Keratinocyte (primary cell): Measurements from ENCODE around the gene TTC22. TPM values are rescaled to one million over a fixed set of nuclear protein-coding genes. Genes with fewer than 3 reads are reported as not detected.

Source experiments
- DNase-seq: peaks from one replicate; pipeline ENCODE4 v3.0.0-alpha.2; 2011; ENCODE audit warnings: low read depth, missing footprints, low spot score
- FAIRE-seq: peaks from 2 replicates; lab custom pipeline; 2011; peaks lifted over from hg19 to GRCh38; lab: Jason Lieb, UNC
- H2AFZ ChIP-seq: 2 replicates; pipeline ENCODE4 v1.6.0; 2012; ENCODE audit warnings: low read length, control low read depth, inconsistent platforms; ENCODE audit not compliant: control insufficient read depth
- H3K27ac ChIP-seq: 2 replicates; pipeline ENCODE4 v1.5.1; 2011; ENCODE audit warnings: low read length; ENCODE audit not compliant: control insufficient read depth, insufficient read depth
- H3K27me3 ChIP-seq: 3 replicates; pipeline ENCODE4 v1.6.0; 2011; ENCODE audit warnings: low read length; ENCODE audit not compliant: control insufficient read depth, insufficient read depth; ENCODE audit errors: extremely low read depth
- H3K36me3 ChIP-seq, 2 experiments: 2 replicates in 1 of 2; 3 replicates in 1 of 2; pipeline ENCODE4 v1.5.1; 2011; ENCODE audit warnings: low read length in 2 of 2, mild to moderate bottlenecking in 1 of 2; ENCODE audit not compliant: control insufficient read depth in 2 of 2, insufficient read depth in 2 of 2; ENCODE audit errors: extremely low read depth in 1 of 2
- H3K4me1 ChIP-seq: 3 replicates; pipeline ENCODE4 v1.5.1; 2011; ENCODE audit warnings: low read length; ENCODE audit not compliant: control insufficient read depth, insufficient read depth; ENCODE audit errors: extremely low read depth
- H3K4me2 ChIP-seq: 3 replicates; pipeline ENCODE4 v1.6.0; 2011; ENCODE audit warnings: low read depth, low read length; ENCODE audit not compliant: control insufficient read depth, insufficient read depth; ENCODE audit errors: extremely low read depth
- H3K4me3 ChIP-seq, 3 experiments: fragments of 200-600 bp in 1 of 3; sonication (generic) in 1 of 3; 2 replicates in 2 of 3; 3 replicates in 1 of 3; pipeline ENCODE4 v1.5.1; 2011 to 2016; ENCODE audit warnings: low read length in 3 of 3, mild to moderate bottlenecking in 3 of 3, control low read depth in 2 of 3, inconsistent platforms in 1 of 3, low read depth in 1 of 3, mixed read lengths in 1 of 3, mixed run types in 1 of 3, moderate library complexity in 1 of 3; ENCODE audit not compliant: control insufficient read depth in 2 of 3, insufficient read depth in 2 of 3; ENCODE audit errors: extremely low read depth in 1 of 3
- H3K79me2 ChIP-seq: 2 replicates; pipeline ENCODE4 v1.6.0; 2012; ENCODE audit warnings: low read length; ENCODE audit not compliant: control insufficient read depth, insufficient read depth
- H3K9ac ChIP-seq: 3 replicates; pipeline ENCODE4 v1.6.0; 2011; ENCODE audit warnings: low read length; ENCODE audit not compliant: control insufficient read depth, insufficient read depth; ENCODE audit errors: extremely low read depth
- H3K9me1 ChIP-seq: 3 replicates; pipeline ENCODE4 v1.6.0; 2011; ENCODE audit warnings: low read length; ENCODE audit not compliant: control insufficient read depth, insufficient read depth; ENCODE audit errors: extremely low read depth
- H3K9me3 ChIP-seq: 2 replicates; pipeline ENCODE4 v1.5.1; 2012; ENCODE audit warnings: low read depth, low read length; ENCODE audit not compliant: control insufficient read depth
- H4K20me1 ChIP-seq: 3 replicates; pipeline ENCODE4 v1.6.0; 2011; ENCODE audit warnings: low read length; ENCODE audit not compliant: control insufficient read depth, insufficient read depth; ENCODE audit errors: extremely low read depth
- EZH2 ChIP-seq: IDR thresholded peaks from one replicate; pipeline ENCODE4 v1.6.1; 2012; ENCODE audit warnings: inconsistent platforms, mild to moderate bottlenecking, low read length, moderate library complexity
- dilution Hi-C: fragments of 300-500 bp; cut with MboI; formaldehyde crosslinking; loops from one replicate; pipeline ENCODE4 v1.7.0; 2020; ENCODE audit warnings: low sequenced_read_pairs; ENCODE audit not compliant: extremely low pct_ligation_motif_present
- polyA plus RNA-seq, 5 experiments: library from polyadenylated mRNA; depleted of rRNA in 3 of 5; stranded (reverse) in 3 of 5; stranded (forward) in 1 of 5; unstranded in 1 of 5; fragments of >200 nt; gene quantifications; 1 replicate in 1 of 5; 2 replicates in 3 of 5; 3 replicates in 1 of 5; pipeline versions ENCODE4 v1.2.1 to v1.2.3, GENCODE V29; 2011 to 2012; ENCODE audit warnings: missing spikeins in 2 of 5, low read depth in 1 of 5, low replicate concordance in 1 of 5
- TF ChIP-seq, protein P1 (sequence below), 3 experiments: IDR thresholded peaks in 1 of 3; conservative IDR thresholded peaks in 1 of 3; optimal IDR thresholded peaks in 1 of 3; 2 replicates in 2 of 3; 3 replicates in 1 of 3; pipeline versions ENCODE3 to v1.5.1; 2011; ENCODE audit warnings: low read length in 3 of 3, mild to moderate bottlenecking in 3 of 3, moderate library complexity in 2 of 3, control low read depth in 1 of 3, inconsistent platforms in 1 of 3; ENCODE audit not compliant: insufficient read depth in 2 of 3; ENCODE audit errors: extremely low read depth in 1 of 3

Gene TTC22
- polyA plus RNA-seq, 1 donor (not counting 4 experiments of a cell fraction or from before 2014, with no cell fraction given): 5.1 TPM

DNA sequence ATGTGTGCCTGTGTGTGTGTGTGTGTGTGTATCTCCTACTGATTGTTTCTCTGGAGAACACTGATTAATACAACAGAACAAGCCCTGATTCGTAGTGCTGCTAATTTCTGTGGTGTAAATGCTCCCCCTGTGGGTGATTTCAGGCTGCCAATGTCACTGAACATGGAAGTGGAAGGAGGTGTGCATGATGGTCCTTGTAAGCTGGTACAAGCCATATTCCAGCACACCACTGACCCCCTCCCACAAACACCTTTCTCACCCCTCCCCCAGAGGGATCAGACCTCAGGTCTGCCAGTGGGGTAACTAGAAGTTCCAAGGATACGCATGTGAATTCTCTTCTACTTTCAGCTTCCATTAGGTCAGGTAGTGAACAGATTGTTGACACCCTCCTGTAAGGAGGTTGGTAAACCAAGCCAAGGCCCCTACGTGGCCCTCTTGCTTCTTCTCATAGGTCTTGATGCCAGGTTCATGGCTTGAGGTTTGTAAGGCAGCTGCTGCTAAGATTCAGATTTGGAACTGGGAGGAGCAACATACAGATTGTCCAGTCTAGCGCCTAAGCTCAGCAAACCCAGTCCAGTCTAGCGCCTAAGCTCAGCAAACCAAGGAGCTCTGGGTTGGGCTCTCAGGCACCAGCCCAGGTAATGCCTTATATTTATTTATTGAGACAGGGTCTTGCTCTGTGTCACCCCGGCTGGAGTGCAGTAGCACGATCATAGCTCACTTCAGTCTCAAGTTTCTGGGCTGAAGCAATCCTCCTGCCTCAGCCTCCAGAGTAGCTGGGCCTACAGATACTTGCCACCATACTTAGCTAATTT, 47.2 kb upstream of the TTC22 start:
- dilution Hi-C loops: no loop called here
- Histone ChIP-seq H3K79me2 (no peaks in the 10 kb centered on the region), H3K36me3 (peaks cover 42 to 52% of the 10 kb centered on the region in 2 experiments), H3K9me3 (no peaks in the 10 kb centered on the region), H2AFZ (no peak overlapping the region), H3K4me3 (no peak overlapping the region), H3K9me1 (no peaks in the 10 kb centered on the region), H4K20me1 (peaks cover 8% of the 10 kb centered on the region), H3K4me1 (peaks cover 19% of the 10 kb centered on the region), H3K27me3 (no peaks in the 10 kb centered on the region), H3K4me2 (no peak overlapping the region), H3K27ac (no peak overlapping the region), H3K9ac (no peak overlapping the region)
- FAIRE-seq (peak; percentile 36), DNase-seq (no peak)
- TF ChIP-seq, protein P1, sequence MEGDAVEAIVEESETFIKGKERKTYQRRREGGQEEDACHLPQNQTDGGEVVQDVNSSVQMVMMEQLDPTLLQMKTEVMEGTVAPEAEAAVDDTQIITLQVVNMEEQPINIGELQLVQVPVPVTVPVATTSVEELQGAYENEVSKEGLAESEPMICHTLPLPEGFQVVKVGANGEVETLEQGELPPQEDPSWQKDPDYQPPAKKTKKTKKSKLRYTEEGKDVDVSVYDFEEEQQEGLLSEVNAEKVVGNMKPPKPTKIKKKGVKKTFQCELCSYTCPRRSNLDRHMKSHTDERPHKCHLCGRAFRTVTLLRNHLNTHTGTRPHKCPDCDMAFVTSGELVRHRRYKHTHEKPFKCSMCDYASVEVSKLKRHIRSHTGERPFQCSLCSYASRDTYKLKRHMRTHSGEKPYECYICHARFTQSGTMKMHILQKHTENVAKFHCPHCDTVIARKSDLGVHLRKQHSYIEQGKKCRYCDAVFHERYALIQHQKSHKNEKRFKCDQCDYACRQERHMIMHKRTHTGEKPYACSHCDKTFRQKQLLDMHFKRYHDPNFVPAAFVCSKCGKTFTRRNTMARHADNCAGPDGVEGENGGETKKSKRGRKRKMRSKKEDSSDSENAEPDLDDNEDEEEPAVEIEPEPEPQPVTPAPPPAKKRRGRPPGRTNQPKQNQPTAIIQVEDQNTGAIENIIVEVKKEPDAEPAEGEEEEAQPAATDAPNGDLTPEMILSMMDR (optimal IDR thresholded peaks at IDR 0.05 in 1 of 3, IDR thresholded peaks at IDR 0.05 in 1 of 3, conservative IDR thresholded peaks at IDR 0.05 in 1 of 3; ENCODE audit: extremely low read depth in 1 of 3, insufficient read depth in 2 of 3, low read length in 3 of 3): peak in 2 of 3 experiments; percentile 9 to 48
- TF ChIP-seq EZH2: no peak

GRCh38 chr1:54846716-54847284, 45.7 kb upstream of the TTC22 start:
- no peak for DNase-seq
- no peaks in the 10 kb centered on the region for H3K9me3 ChIP-seq
- H3K36me3 ChIP-seq: peaks cover 28 to 37% of the 10 kb centered on the region in 2 experiments

More at GRCh38 chr1:54846716-54847284, 45.7 kb upstream of the TTC22 start:
- Histone ChIP-seq H3K9ac (no peak overlapping the region), H3K4me2 (no peak overlapping the region), H3K9me1 (no peaks in the 10 kb centered on the region), H4K20me1 (peaks cover 8% of the 10 kb centered on the region), H3K4me1 (peaks cover 19% of the 10 kb centered on the region), H3K4me3 (no peak overlapping the region), H2AFZ (no peak overlapping the region), H3K79me2 (no peaks in the 10 kb centered on the region), H3K27me3 (no peaks in the 10 kb centered on the region), H3K27ac (no peak overlapping the region)
- no peak for FAIRE-seq
- TF ChIP-seq, protein P1 (optimal IDR thresholded peaks at IDR 0.05 in 1 of 3, IDR thresholded peaks at IDR 0.05 in 1 of 3, conservative IDR thresholded peaks at IDR 0.05 in 1 of 3; ENCODE audit: extremely low read depth in 1 of 3, insufficient read depth in 2 of 3, low read length in 3 of 3): no peak
- TF ChIP-seq EZH2: no peak
- dilution Hi-C loops: no loop called here
